WI38 (cell line): ENCODE data around the gene RABL3.
"Not testable (repeated sequence)": the region's sequence is repeated elsewhere in the genome, so short reads cannot be mapped to it uniquely, and the experiment has no call there.

Experiments used
- H3K4me3 ChIP-seq: 2 replicates; pipeline ENCODE4 v1.5.1; 2011; ENCODE audit warnings: low read depth, mild to moderate bottlenecking, control low read depth, low read length
- TF ChIP-seq, protein P1 (sequence below): IDR thresholded peaks from 2 replicates; pipeline ENCODE4 v1.5.1; 2012; ENCODE audit warnings: low read depth, mild to moderate bottlenecking, control low read depth, low read length

RABL3 gene

DNA sequence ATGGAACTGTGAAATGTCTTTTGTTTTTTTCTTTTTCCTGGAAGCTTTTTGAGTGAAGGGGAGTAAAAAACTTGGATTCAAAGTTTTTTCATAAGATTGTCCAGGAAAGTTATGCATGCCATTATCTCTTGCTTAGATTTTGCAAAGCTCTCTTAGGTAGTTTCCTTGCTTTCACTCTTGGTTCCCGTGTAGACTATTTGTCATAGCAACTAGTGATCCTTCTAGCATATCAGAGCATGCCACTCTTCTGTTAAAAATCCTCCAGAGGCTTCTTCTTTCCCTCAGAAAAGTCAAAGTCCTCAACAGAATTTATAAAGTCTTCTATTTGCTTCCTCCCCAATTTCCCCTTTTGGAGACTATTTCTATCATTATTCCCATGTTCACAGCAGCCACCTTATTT, 21.3 kb upstream of the RABL3 start:
- TF ChIP-seq, protein P1, sequence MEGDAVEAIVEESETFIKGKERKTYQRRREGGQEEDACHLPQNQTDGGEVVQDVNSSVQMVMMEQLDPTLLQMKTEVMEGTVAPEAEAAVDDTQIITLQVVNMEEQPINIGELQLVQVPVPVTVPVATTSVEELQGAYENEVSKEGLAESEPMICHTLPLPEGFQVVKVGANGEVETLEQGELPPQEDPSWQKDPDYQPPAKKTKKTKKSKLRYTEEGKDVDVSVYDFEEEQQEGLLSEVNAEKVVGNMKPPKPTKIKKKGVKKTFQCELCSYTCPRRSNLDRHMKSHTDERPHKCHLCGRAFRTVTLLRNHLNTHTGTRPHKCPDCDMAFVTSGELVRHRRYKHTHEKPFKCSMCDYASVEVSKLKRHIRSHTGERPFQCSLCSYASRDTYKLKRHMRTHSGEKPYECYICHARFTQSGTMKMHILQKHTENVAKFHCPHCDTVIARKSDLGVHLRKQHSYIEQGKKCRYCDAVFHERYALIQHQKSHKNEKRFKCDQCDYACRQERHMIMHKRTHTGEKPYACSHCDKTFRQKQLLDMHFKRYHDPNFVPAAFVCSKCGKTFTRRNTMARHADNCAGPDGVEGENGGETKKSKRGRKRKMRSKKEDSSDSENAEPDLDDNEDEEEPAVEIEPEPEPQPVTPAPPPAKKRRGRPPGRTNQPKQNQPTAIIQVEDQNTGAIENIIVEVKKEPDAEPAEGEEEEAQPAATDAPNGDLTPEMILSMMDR, result no peak
- no peak overlapping the region for H3K4me3 ChIP-seq

DNA sequence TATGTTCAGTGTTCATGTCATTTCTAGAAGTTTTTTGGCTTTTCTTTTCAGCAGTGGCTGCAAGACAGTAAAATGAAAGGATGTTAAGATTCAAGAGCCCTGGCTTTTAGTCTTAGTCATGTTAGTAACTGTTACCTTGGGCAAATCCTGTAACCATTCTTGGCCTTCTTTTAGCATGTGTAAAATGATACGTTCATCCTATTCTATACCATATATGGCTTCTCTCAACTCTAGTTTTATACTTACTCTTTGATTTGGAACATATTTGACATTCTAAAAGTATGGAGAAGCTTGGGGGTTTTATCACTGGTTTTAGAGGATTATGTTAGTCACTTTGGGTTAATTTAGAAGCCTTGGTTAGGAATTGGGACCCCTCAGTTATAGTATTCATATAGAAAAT, 20.3 kb upstream of the RABL3 start:
- TF ChIP-seq, protein P1, result no peak
- no peak overlapping the region for H3K4me3 ChIP-seq

DNA sequence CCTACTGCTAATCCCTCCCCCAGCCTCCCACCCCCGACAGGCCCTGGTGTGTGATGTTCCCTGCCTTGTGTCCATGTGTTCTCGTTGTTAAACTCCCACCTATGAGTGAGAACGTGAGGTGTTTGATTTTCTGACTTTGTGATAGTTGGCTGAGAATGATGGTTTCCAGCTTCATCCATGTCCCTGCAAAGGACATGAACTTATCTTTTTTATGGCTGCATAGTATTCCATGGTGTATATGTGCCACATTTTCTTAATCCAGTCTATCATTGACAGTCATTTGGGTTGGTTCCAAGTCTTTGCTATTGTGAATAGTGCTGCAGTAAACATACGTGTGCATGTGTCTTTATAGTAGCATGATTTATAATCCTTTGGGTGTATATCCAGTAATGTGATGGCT, 16.2 kb upstream of the RABL3 start:
- H3K4me3 ChIP-seq, result not testable (repeated sequence)

DNA sequence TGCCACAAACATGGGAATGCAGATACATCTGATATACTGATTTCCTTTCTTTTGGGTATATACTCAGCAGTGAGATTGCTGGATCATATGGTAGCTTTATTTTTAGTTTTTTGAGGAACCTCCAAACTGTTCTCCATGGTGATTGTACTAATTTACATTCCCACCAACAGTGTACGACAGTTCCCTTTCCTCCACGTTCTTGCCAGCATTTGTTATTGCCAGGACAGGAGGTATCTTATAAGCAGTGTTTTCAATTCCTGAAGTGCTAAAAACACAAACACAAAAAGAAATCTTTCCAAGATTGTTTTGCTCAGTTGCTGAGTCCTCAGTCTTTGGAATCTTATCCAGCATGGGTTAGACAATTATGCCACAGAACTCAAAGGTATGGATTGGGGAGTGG, 13.7 kb upstream of the RABL3 start:
- H3K4me3 ChIP-seq, result no peak overlapping the region
- TF ChIP-seq, protein P1, result no peak

DNA sequence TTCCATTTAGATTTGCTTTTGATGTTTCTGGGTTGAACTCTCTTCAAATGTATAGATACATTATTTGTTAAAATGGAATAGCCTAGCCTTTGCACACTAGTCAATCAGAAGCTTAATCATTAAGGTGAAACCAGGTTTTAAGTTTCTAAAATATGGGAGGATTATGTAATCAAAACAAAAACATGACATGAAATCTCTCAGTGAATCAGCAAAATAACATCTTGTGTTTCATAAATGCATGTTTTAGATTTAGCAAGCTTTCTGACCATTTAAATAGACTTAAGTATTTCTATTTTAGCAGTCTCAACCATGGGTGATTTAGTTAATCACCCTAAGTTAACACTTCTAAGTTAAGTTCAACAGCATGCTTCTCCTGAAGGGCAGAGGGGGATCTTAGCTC, 11.5 kb upstream of the RABL3 start:
- TF ChIP-seq, protein P1, result no peak

DNA sequence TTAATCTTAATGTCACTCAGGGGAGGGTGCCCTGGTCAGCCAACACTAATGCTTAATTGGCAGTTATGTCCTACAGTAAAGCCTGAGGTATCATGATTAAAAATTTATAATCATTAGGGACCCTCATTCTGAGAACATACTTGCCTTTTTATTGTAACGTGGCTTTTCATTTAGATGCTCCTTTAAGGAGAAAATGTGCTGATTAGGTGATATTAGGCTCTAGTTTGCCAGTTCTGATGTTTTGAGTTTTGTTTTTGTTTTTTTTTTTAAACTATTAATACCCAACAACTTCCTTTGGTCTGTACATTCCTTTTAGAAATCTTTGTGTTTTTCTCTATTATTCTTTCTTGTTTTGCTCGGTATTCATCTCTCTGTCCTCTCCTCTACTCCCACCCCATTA, 10.5 kb upstream of the RABL3 start:
- TF ChIP-seq, protein P1, result no peak
- H3K4me3 ChIP-seq, result no peak overlapping the region

More for the DNA sequence above, 11.5 kb upstream of the RABL3 start:
- no peak overlapping the region for H3K4me3 ChIP-seq

DNA sequence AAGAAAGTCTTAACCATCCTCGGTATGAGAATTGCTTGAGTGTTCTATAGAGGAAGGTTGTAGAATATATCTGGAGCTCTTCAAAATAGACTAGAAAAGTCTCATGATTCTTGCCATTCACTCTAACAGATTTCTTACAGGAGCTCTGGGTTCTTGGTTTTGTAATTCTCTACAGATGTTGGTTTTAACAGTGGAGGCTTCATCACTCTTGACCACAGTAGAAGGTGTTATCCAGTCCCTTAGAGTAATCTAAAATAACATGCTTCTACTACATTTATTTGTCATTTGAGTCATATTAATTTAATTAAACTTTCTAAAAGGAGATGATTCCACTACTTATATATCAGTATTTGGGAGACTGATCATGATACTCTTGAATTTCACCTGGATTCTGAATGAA, 9.9 kb upstream of the RABL3 start:
- TF ChIP-seq, protein P1, result no peak
- no peak overlapping the region for H3K4me3 ChIP-seq

DNA sequence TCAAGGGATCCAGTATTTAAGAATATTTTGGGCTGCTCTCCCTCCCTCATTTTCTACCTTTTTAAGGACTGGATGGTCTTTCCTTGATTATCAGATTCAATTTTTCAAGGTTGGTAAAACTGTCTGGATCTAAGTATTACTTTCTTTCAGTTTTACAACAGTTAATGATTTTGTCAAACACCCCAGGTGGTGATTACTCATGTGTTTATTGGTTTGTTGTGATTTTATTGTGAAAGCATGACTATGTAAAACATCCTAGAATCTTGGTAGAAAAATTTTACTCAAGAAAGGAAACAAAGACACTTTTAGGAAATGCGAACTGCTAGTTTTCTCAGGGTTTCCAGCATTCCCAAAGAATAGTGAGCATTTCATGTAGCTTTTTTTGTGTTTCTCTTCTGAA, 7.5 kb upstream of the RABL3 start:
- TF ChIP-seq, protein P1, result no peak
- no peak overlapping the region for H3K4me3 ChIP-seq
